Measurements from ENCODE around the gene PHTF1.

Gene PHTF1

GRCh38 chr1:113674591-113674990, 84.7 kb downstream of the PHTF1 start:
- Histone ChIP-seq H3K9me3 (replicated peaks in 1 of 2; ENCODE audit: control insufficient read depth in 2 of 2, insufficient read depth in 1 of 2, low read depth in 1 of 2, low read length in 2 of 2) (no peaks in the 10 kb centered on the region), H3K4me2 (ENCODE audit: insufficient read depth, low read length, poor library complexity, severe bottlenecking) (no peak overlapping the region), H4K8ac (ENCODE audit: low read depth, low read length) (no peak overlapping the region), H2AFZ (ENCODE audit: low read length) (no peak overlapping the region), H3K18ac (ENCODE audit: low read length) (no peak overlapping the region), H3K4me1 (ENCODE audit: control insufficient read depth in 2 of 2, insufficient read depth in 1 of 2, low read depth in 1 of 2, low read length in 2 of 2) (no peaks in the 10 kb centered on the region), H3K14ac (ENCODE audit: low read length) (no peak overlapping the region), H3K23ac (ENCODE audit: low read depth, low read length, poor library complexity) (no peak overlapping the region), H4K91ac (ENCODE audit: low read depth, low read length, poor library complexity) (no peak overlapping the region), H3K4me3 (ENCODE audit: low read length in 2 of 2) (no peak overlapping the region), H2BK5ac (ENCODE audit: low read length) (no peak overlapping the region), H3K79me1 (ENCODE audit: low read depth, low read length) (no peaks in the 10 kb centered on the region), H3K36me3 (replicated peaks in 1 of 2; ENCODE audit: control insufficient read depth in 2 of 2, insufficient read depth in 2 of 2, low read length in 2 of 2) (peaks cover 7 to 30% of the 10 kb centered on the region in 2 donors), H2BK120ac (ENCODE audit: low read depth, low read length) (no peak overlapping the region), H2BK12ac (ENCODE audit: low read length) (no peak overlapping the region), H3K27me3 (ENCODE audit: control insufficient read depth in 3 of 3, insufficient read depth in 3 of 3, low read depth in 1 of 3, low read length in 3 of 3) (no peaks in the 10 kb centered on the region), H3K9ac (ENCODE audit: low read depth, low read length, poor library complexity) (no peak overlapping the region), H3K27ac (replicated peaks; ENCODE audit: low read length) (no peak overlapping the region), H3K4ac (ENCODE audit: low read length) (no peak overlapping the region), H2AK5ac (ENCODE audit: low read depth, low read length) (no peak overlapping the region), H2BK15ac (ENCODE audit: low read length) (no peak overlapping the region)
- no CpG with 5 or more reads among the region's 1 CpG for WGBS, 2 donors (ENCODE audit: extremely low coverage in 2 of 2, insufficient read length in 2 of 2, insufficient replicate concordance in 1 of 2)
- DNase-seq (ENCODE audit: low spot score): no peak

GRCh38 chr1:113672491-113672890, 86.8 kb downstream of the PHTF1 start:
- no peak overlapping the region for H3K4me3 ChIP-seq (ENCODE audit: low read length in 2 of 2)
- no peak overlapping the region for H2BK5ac ChIP-seq (ENCODE audit: low read length)
- H3K36me3 ChIP-seq (replicated peaks in 1 of 2; ENCODE audit: control insufficient read depth in 2 of 2, insufficient read depth in 2 of 2, low read length in 2 of 2): peaks cover 5 to 30% of the 10 kb centered on the region in 2 donors
- H3K4me1 ChIP-seq (ENCODE audit: control insufficient read depth in 2 of 2, insufficient read depth in 1 of 2, low read depth in 1 of 2, low read length in 2 of 2): no peaks in the 10 kb centered on the region
- H3K4me2 ChIP-seq (ENCODE audit: insufficient read depth, low read length, poor library complexity, severe bottlenecking): no peak overlapping the region
- H3K9ac ChIP-seq (ENCODE audit: low read depth, low read length, poor library complexity): no peak overlapping the region
- H2BK12ac ChIP-seq (ENCODE audit: low read length): no peak overlapping the region
- H3K79me1 ChIP-seq (ENCODE audit: low read depth, low read length): no peaks in the 10 kb centered on the region
- H3K27me3 ChIP-seq (ENCODE audit: control insufficient read depth in 3 of 3, insufficient read depth in 3 of 3, low read depth in 1 of 3, low read length in 3 of 3): no peaks in the 10 kb centered on the region
- WGBS, 2 donors (ENCODE audit: extremely low coverage in 2 of 2, insufficient read length in 2 of 2, insufficient replicate concordance in 1 of 2): no CpG with 5 or more reads among the region's 4 CpGs
- H2AK5ac ChIP-seq (ENCODE audit: low read depth, low read length): no peak overlapping the region
- no peak overlapping the region for H3K27ac ChIP-seq (replicated peaks; ENCODE audit: low read length)
- no peak overlapping the region for H3K4ac ChIP-seq (ENCODE audit: low read length)
- no peak overlapping the region for H2BK120ac ChIP-seq (ENCODE audit: low read depth, low read length)
- H3K23ac ChIP-seq (ENCODE audit: low read depth, low read length, poor library complexity): no peak overlapping the region
- H4K8ac ChIP-seq (ENCODE audit: low read depth, low read length): no peak overlapping the region
- H2BK15ac ChIP-seq (ENCODE audit: low read length): no peak overlapping the region
- H3K9me3 ChIP-seq (replicated peaks in 1 of 2; ENCODE audit: control insufficient read depth in 2 of 2, insufficient read depth in 1 of 2, low read depth in 1 of 2, low read length in 2 of 2): no peaks in the 10 kb centered on the region
- no peak overlapping the region for H3K18ac ChIP-seq (ENCODE audit: low read length)
- H4K91ac ChIP-seq (ENCODE audit: low read depth, low read length, poor library complexity): no peak overlapping the region
- no peak overlapping the region for H2AFZ ChIP-seq (ENCODE audit: low read length)
- no peak overlapping the region for H3K14ac ChIP-seq (ENCODE audit: low read length)
- DNase-seq (ENCODE audit: low spot score): no peak

GRCh38 chr1:113670650-113671049, 88.6 kb downstream of the PHTF1 start:
- DNase-seq (ENCODE audit: low spot score): no peak
- Histone ChIP-seq H2AK5ac (ENCODE audit: low read depth, low read length) (no peak overlapping the region), H2BK5ac (ENCODE audit: low read length) (no peak overlapping the region), H3K4me1 (ENCODE audit: control insufficient read depth in 2 of 2, insufficient read depth in 1 of 2, low read depth in 1 of 2, low read length in 2 of 2) (no peaks in the 10 kb centered on the region), H3K4me2 (ENCODE audit: insufficient read depth, low read length, poor library complexity, severe bottlenecking) (no peak overlapping the region), H2BK12ac (ENCODE audit: low read length) (no peak overlapping the region), H3K79me1 (ENCODE audit: low read depth, low read length) (no peaks in the 10 kb centered on the region), H3K23ac (ENCODE audit: low read depth, low read length, poor library complexity) (no peak overlapping the region), H2BK15ac (ENCODE audit: low read length) (no peak overlapping the region), H3K4me3 (ENCODE audit: low read length in 2 of 2) (no peak overlapping the region), H3K18ac (ENCODE audit: low read length) (no peak overlapping the region), H3K4ac (ENCODE audit: low read length) (no peak overlapping the region), H3K27ac (replicated peaks; ENCODE audit: low read length) (no peak overlapping the region), H2AFZ (ENCODE audit: low read length) (no peak overlapping the region), H3K36me3 (replicated peaks in 1 of 2; ENCODE audit: control insufficient read depth in 2 of 2, insufficient read depth in 2 of 2, low read length in 2 of 2) (peaks cover 6 to 30% of the 10 kb centered on the region in 2 donors), H3K9me3 (replicated peaks in 1 of 2; ENCODE audit: control insufficient read depth in 2 of 2, insufficient read depth in 1 of 2, low read depth in 1 of 2, low read length in 2 of 2) (no peaks in the 10 kb centered on the region), H4K91ac (ENCODE audit: low read depth, low read length, poor library complexity) (no peak overlapping the region), H3K9ac (ENCODE audit: low read depth, low read length, poor library complexity) (no peak overlapping the region), H4K8ac (ENCODE audit: low read depth, low read length) (no peak overlapping the region), H3K14ac (ENCODE audit: low read length) (no peak overlapping the region), H2BK120ac (ENCODE audit: low read depth, low read length) (no peak overlapping the region), H3K27me3 (ENCODE audit: control insufficient read depth in 3 of 3, insufficient read depth in 3 of 3, low read depth in 1 of 3, low read length in 3 of 3) (no peaks in the 10 kb centered on the region)
- no CpG with 5 or more reads among the region's 1 CpG for WGBS, 2 donors (ENCODE audit: extremely low coverage in 2 of 2, insufficient read length in 2 of 2, insufficient replicate concordance in 1 of 2)

- H3K4me3 ChIP-seq (ENCODE audit: low read length in 2 of 2): no peak overlapping the region
- DNase-seq (ENCODE audit: low spot score): no peak
- H3K4ac ChIP-seq (ENCODE audit: low read length): no peak overlapping the region
- H2BK15ac ChIP-seq (ENCODE audit: low read length): no peak overlapping the region
- peaks cover 5 to 27% of the 10 kb centered on the region in 2 donors for H3K36me3 ChIP-seq (replicated peaks in 1 of 2; ENCODE audit: control insufficient read depth in 2 of 2, insufficient read depth in 2 of 2, low read length in 2 of 2)
- no peak overlapping the region for H4K8ac ChIP-seq (ENCODE audit: low read depth, low read length)
- H3K9ac ChIP-seq (ENCODE audit: low read depth, low read length, poor library complexity): no peak overlapping the region
- H3K18ac ChIP-seq (ENCODE audit: low read length): no peak overlapping the region
- no peak overlapping the region for H3K27ac ChIP-seq (replicated peaks; ENCODE audit: low read length)
- no peak overlapping the region for H3K4me2 ChIP-seq (ENCODE audit: insufficient read depth, low read length, poor library complexity, severe bottlenecking)
- no peaks in the 10 kb centered on the region for H3K79me1 ChIP-seq (ENCODE audit: low read depth, low read length)
- WGBS, 2 donors (ENCODE audit: extremely low coverage in 2 of 2, insufficient read length in 2 of 2, insufficient replicate concordance in 1 of 2): no CpG with 5 or more reads among the region's 1 CpG
- no peaks in the 10 kb centered on the region for H3K27me3 ChIP-seq (ENCODE audit: control insufficient read depth in 3 of 3, insufficient read depth in 3 of 3, low read depth in 1 of 3, low read length in 3 of 3)
- H3K9me3 ChIP-seq (replicated peaks in 1 of 2; ENCODE audit: control insufficient read depth in 2 of 2, insufficient read depth in 1 of 2, low read depth in 1 of 2, low read length in 2 of 2): no peaks in the 10 kb centered on the region
- no peak overlapping the region for H2BK120ac ChIP-seq (ENCODE audit: low read depth, low read length)
- no peak overlapping the region for H3K23ac ChIP-seq (ENCODE audit: low read depth, low read length, poor library complexity)
- no peaks in the 10 kb centered on the region for H3K4me1 ChIP-seq (ENCODE audit: control insufficient read depth in 2 of 2, insufficient read depth in 1 of 2, low read depth in 1 of 2, low read length in 2 of 2)
- H3K14ac ChIP-seq (ENCODE audit: low read length): no peak overlapping the region
- H4K91ac ChIP-seq (ENCODE audit: low read depth, low read length, poor library complexity): no peak overlapping the region
- no peak overlapping the region for H2AK5ac ChIP-seq (ENCODE audit: low read depth, low read length)
- H2BK5ac ChIP-seq (ENCODE audit: low read length): no peak overlapping the region
- no peak overlapping the region for H2AFZ ChIP-seq (ENCODE audit: low read length)
- no peak overlapping the region for H2BK12ac ChIP-seq (ENCODE audit: low read length)
Observed at GRCh38 chr1:113669988-113670387, 89.3 kb downstream of the PHTF1 start.

Measured in neuronal stem cell (in vitro differentiated cells).